Measurements from ENCODE around the gene ZNF670. TPM values are rescaled to one million over a fixed set of nuclear protein-coding genes. Genes with fewer than 3 reads are reported as not detected.
A peak's percentile ranks its signal among the peaks of the same experiment; 100 is the strongest.

Gene ZNF670
- total RNA-seq, 4 donors from 2014 or later, result 3.5 to 7.4 (median 4.4) TPM

GRCh38 chr1:247104965-247105364 lies 26.4 kb upstream of the ZNF670 start:
- Histone ChIP-seq H3K36me3 (peaks cover 12 to 14% of the 10 kb centered on the region in 2 donors), H3K27me3 (no peaks in the 10 kb centered on the region), H3K9me3 (no peaks in the 10 kb centered on the region), H3K4me3 (replicated peaks in 1 of 3) (no peak overlapping the region), H3K27ac (peak overlapping the region in 1 of 3 donors; percentile 84), H3K4me1 (peaks cover 11 to 12% of the 10 kb centered on the region in 2 donors)
- intact Hi-C loops (cut with DNase I), result no loop called here
- no peak for DNase-seq
- WGBS, 2 donors, result 84 to 86% methylated on average over 13 of the region's 13 CpGs
- TF ChIP-seq, protein P1, sequence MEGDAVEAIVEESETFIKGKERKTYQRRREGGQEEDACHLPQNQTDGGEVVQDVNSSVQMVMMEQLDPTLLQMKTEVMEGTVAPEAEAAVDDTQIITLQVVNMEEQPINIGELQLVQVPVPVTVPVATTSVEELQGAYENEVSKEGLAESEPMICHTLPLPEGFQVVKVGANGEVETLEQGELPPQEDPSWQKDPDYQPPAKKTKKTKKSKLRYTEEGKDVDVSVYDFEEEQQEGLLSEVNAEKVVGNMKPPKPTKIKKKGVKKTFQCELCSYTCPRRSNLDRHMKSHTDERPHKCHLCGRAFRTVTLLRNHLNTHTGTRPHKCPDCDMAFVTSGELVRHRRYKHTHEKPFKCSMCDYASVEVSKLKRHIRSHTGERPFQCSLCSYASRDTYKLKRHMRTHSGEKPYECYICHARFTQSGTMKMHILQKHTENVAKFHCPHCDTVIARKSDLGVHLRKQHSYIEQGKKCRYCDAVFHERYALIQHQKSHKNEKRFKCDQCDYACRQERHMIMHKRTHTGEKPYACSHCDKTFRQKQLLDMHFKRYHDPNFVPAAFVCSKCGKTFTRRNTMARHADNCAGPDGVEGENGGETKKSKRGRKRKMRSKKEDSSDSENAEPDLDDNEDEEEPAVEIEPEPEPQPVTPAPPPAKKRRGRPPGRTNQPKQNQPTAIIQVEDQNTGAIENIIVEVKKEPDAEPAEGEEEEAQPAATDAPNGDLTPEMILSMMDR (IDR thresholded peaks at IDR 0.05), result no peak
- TF ChIP-seq POLR2A (IDR thresholded peaks at IDR 0.05), result no peak

DNA sequence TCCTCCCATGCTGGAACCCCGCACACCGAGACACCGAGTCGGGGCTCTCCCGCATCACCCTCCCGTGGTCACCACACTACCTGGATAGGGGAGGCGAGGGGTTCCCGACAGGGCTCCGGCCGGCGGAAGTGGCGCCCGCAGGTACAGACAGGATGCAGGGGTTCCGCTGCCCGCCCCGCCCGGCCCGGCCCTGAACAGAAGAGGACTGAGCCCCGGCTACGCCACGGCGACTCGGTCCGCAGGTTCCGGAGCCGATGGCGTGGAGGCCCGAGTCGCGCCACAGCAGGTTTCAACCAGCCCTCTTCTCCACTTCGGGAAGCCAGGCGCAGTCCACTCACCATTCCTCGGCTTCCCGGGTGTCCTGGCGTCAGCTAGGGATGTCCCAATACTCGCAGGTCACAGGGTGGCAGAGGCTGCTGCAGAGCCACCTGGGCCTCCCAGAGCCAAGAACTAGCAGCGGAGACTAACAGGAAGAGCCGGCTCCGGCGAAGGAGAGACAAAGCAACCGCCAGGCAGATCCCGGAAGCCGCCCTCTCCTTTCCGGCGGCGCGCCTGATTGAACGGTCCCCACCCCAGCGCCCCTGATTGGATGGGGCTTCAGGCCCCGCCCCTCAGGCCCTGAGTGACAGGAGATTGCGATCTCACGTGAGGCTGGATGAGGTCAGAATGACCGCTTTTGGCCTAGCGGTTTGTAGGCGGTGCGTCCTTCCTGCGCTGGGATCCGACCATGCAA lies 25.4 kb upstream of the ZNF670 start, which contains the start of gene ZNF669:
ZNF669 (minus strand) TSS at position 498 of the 733 bp plus-strand sequence; CDS start at position 341, 157 bp downstream.
- H3K4me3 ChIP-seq (replicated peaks in 1 of 3), result peak within 1 kb of the TSS; percentile 36 to 99 (median 72)
- H3K4me1 ChIP-seq, result peaks cover 11 to 12% of the 10 kb centered on the region in 2 donors
- intact Hi-C loops (cut with DNase I), result no loop called here
- DNase-seq, result peak; percentile 99
- WGBS, 2 donors, result 1% methylated on average over 16 to 35 of the region's 58 CpGs
- H3K27me3 ChIP-seq, result no peaks in the 10 kb centered on the region
- no peaks in the 10 kb centered on the region for H3K9me3 ChIP-seq
- H3K36me3 ChIP-seq, result peaks cover 18 to 19% of the 10 kb centered on the region in 2 donors
- H3K27ac ChIP-seq, result peak within 1 kb of the TSS; percentile 60 to 84 (median 69)
- TF ChIP-seq, protein P1 (IDR thresholded peaks at IDR 0.05), result no peak
- peak in 1 of 2 donors; percentile 87 for TF ChIP-seq POLR2A (IDR thresholded peaks at IDR 0.05)

DNA sequence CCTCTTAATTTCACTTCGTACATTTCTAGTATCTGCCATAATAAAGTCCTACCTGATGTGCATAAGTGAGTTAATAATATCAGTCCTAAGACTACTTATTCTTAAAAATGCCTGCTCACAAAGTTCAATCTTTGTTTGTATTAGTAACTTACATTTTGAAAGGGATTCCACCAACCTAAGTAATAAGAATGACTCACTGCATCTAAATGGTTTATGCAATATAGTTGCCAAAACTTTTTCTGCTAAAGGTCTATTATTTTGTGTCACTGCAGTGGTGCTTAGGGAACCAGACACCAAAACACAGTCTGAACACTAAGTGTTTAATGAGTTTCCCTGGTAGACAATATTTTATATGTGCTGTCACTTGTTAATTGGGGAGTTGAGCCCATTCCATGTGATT lies 23.8 kb upstream of the ZNF670 start:
- intact Hi-C loops (cut with DNase I), result no loop called here
- TF ChIP-seq, protein P1 (IDR thresholded peaks at IDR 0.05), result no peak
- no peak for TF ChIP-seq POLR2A (IDR thresholded peaks at IDR 0.05)
- no peaks in the 10 kb centered on the region for H3K9me3 ChIP-seq
- H3K27ac ChIP-seq, result no peak overlapping the region
- no peaks in the 10 kb centered on the region for H3K27me3 ChIP-seq
- 94 to 98% methylated on average over 1 of the region's 1 CpG for WGBS, 2 donors
- no peak for DNase-seq
- H3K36me3 ChIP-seq, result peaks cover 18 to 19% of the 10 kb centered on the region in 2 donors
- peaks cover 11 to 12% of the 10 kb centered on the region in 2 donors for H3K4me1 ChIP-seq
- no peak overlapping the region for H3K4me3 ChIP-seq (replicated peaks in 1 of 3)

GRCh38 chr1:247100676-247101279 lies 22.2 kb upstream of the ZNF670 start:
- H3K4me3 ChIP-seq (replicated peaks in 1 of 3), result no peak overlapping the region
- intact Hi-C loops (cut with DNase I), result no loop called here
- no peaks in the 10 kb centered on the region for H3K9me3 ChIP-seq
- WGBS, 2 donors, result 97% methylated on average over 9 of the region's 9 CpGs
- no peaks in the 10 kb centered on the region for H3K27me3 ChIP-seq
- no peak overlapping the region for H3K27ac ChIP-seq
- DNase-seq, result no peak
- TF ChIP-seq, protein P1 (IDR thresholded peaks at IDR 0.05), result no peak
- TF ChIP-seq POLR2A (IDR thresholded peaks at IDR 0.05), result no peak
- H3K36me3 ChIP-seq, result peaks cover 18 to 23% of the 10 kb centered on the region in 2 donors
- H3K4me1 ChIP-seq, result peaks cover 11 to 12% of the 10 kb centered on the region in 2 donors

GRCh38 chr1:247096958-247097357 lies 18.3 kb upstream of the ZNF670 start:
- 94 to 100% methylated on average over 5 of the region's 5 CpGs for WGBS, 2 donors
- H3K36me3 ChIP-seq, result peaks cover 18 to 23% of the 10 kb centered on the region in 2 donors

More at GRCh38 chr1:247096958-247097357, 18.3 kb upstream of the ZNF670 start:
- Histone ChIP-seq H3K4me1 (no peaks in the 10 kb centered on the region), H3K27me3 (no peaks in the 10 kb centered on the region), H3K9me3 (no peaks in the 10 kb centered on the region), H3K27ac (no peak overlapping the region), H3K4me3 (replicated peaks in 1 of 3) (no peak overlapping the region)
- no peak for TF ChIP-seq POLR2A (IDR thresholded peaks at IDR 0.05)
- TF ChIP-seq, protein P1 (IDR thresholded peaks at IDR 0.05), result no peak
- intact Hi-C loops (cut with DNase I), result no loop called here
- no peak for DNase-seq
